Suppressor macrophage treated with lipopolysaccharide for 4 hours (primary cell): ENCODE measurements around the gene ASCC1.

Experiments used
- DNase-seq: peaks from one replicate; pipeline ENCODE4 v3.0.0-alpha.2; 2020

Gene ASCC1

GRCh38 chr10:72062832-72063702 is 153.0 kb downstream of the ASCC1 start:
- no peak for DNase-seq

GRCh38 chr10:72062382-72062781 is 153.7 kb downstream of the ASCC1 start:
- no peak for DNase-seq

- no peak for DNase-seq
These were observed 154.1 kb downstream of the ASCC1 start for GRCh38 chr10:72061930-72062329.

- DNase-seq, result no peak
These were observed 154.6 kb downstream of the ASCC1 start for GRCh38 chr10:72061491-72061890.

- no peak for DNase-seq
These were observed 155.9 kb downstream of the ASCC1 start for GRCh38 chr10:72059843-72060822.

GRCh38 chr10:72058989-72059842 is 156.9 kb downstream of the ASCC1 start:
- no peak for DNase-seq

- no peak for DNase-seq
These were observed 157.7 kb downstream of the ASCC1 start for GRCh38 chr10:72058347-72058898.

GRCh38 chr10:72056932-72057751 is 158.9 kb downstream of the ASCC1 start:
- no peak for DNase-seq

GRCh38 chr10:72056113-72056512 is 160.0 kb downstream of the ASCC1 start:
- DNase-seq, result no peak

- no peak for DNase-seq
These were observed 162.4 kb downstream of the ASCC1 start for GRCh38 chr10:72053690-72054089.

GRCh38 chr10:72050873-72051272 is 165.2 kb downstream of the ASCC1 start:
- DNase-seq, result no peak

GRCh38 chr10:72049969-72050781 is 165.9 kb downstream of the ASCC1 start:
- no peak for DNase-seq

GRCh38 chr10:72049472-72049871 is 166.6 kb downstream of the ASCC1 start:
- DNase-seq, result no peak

GRCh38 chr10:72048450-72049124 is 167.5 kb downstream of the ASCC1 start:
- peak; percentile 94 for DNase-seq
